DOHH2 (cell line): Measurements from ENCODE around the gene PCSK7.

Experiments used
- H3F3A ChIP-seq: fragments of 200-600 bp; sonication (generic), shearing (Covaris generic); 2 replicates; pipeline ENCODE4 v1.6.0; 2016; ENCODE audit warnings: antibody characterized with exemption, mild to moderate bottlenecking; ENCODE audit not compliant: control insufficient read depth, insufficient read depth
- H3K27ac ChIP-seq: fragments of 200-600 bp; sonication (generic); 2 replicates; pipeline ENCODE4 v1.5.1; 2014; ENCODE audit warnings: low read depth, mild to moderate bottlenecking, low read length, moderate library complexity
- H3K27me3 ChIP-seq: fragments of 200-600 bp; sonication (generic); 2 replicates; pipeline ENCODE4 v1.6.1; 2014; ENCODE audit warnings: mild to moderate bottlenecking, low read length, mixed read lengths; ENCODE audit not compliant: control insufficient read depth
- H3K36me3 ChIP-seq: fragments of 200-600 bp; sonication (generic); 2 replicates; pipeline ENCODE4 v1.6.1; 2014; ENCODE audit warnings: mild to moderate bottlenecking, low read length, moderate library complexity, mixed read lengths; ENCODE audit not compliant: control insufficient read depth
- H3K4me1 ChIP-seq: fragments of 200-600 bp; sonication (generic); 2 replicates; pipeline ENCODE4 v1.6.1; 2014; ENCODE audit warnings: mild to moderate bottlenecking, low read length, mixed read lengths; ENCODE audit not compliant: control insufficient read depth
- H3K4me2 ChIP-seq: fragments of 200-600 bp; sonication (generic); 2 replicates; pipeline ENCODE4 v1.6.0; 2014; ENCODE audit warnings: mild to moderate bottlenecking, low read length, moderate library complexity
- H3K4me3 ChIP-seq: fragments of 200-600 bp; sonication (generic); 2 replicates; pipeline ENCODE4 v1.5.1; 2014; ENCODE audit warnings: mild to moderate bottlenecking, low read length, mixed read lengths
- H3K79me2 ChIP-seq: fragments of 200-600 bp; sonication (generic); 2 replicates; pipeline ENCODE4 v1.6.1; 2014; ENCODE audit warnings: mild to moderate bottlenecking, low read length, mixed read lengths; ENCODE audit not compliant: control insufficient read depth
- H3K9me2 ChIP-seq: fragments of 200-600 bp; sonication (generic); replicated peaks from 2 replicates; pipeline ENCODE4 v1.6.1; 2014; ENCODE audit warnings: mild to moderate bottlenecking, low read length, mixed read lengths; ENCODE audit not compliant: control insufficient read depth
- H3K9me3 ChIP-seq: fragments of 200-600 bp; sonication (generic); 2 replicates; pipeline ENCODE4 v1.6.1; 2014; ENCODE audit warnings: antibody characterized with exemption, low read length, mixed read lengths; ENCODE audit not compliant: control insufficient read depth, insufficient read depth
- H4K20me1 ChIP-seq: fragments of 200-600 bp; sonication (generic); 2 replicates; pipeline ENCODE4 v1.6.0; 2014; ENCODE audit warnings: low read depth, mild to moderate bottlenecking, antibody characterized with exemption, low read length, moderate library complexity; ENCODE audit not compliant: control insufficient read depth, insufficient read depth
- EZH2phosphoT487 ChIP-seq: fragments of 200-600 bp; sonication (generic); IDR thresholded peaks from 2 replicates; pipeline ENCODE4 v1.6.1; 2017; ENCODE audit warnings: borderline replicate concordance, mild to moderate bottlenecking, antibody characterized with exemption, low read length, moderate library complexity, mixed read lengths
- TF ChIP-seq, protein P1 (sequence below): fragments of 200-600 bp; sonication (generic); IDR thresholded peaks from one replicate; pipeline ENCODE4 v1.5.1; 2014; ENCODE audit warnings: antibody characterized with exemption, mild to moderate bottlenecking, low read depth, low read length; ENCODE audit not compliant: poor library complexity, severe bottlenecking

Gene PCSK7

DNA sequence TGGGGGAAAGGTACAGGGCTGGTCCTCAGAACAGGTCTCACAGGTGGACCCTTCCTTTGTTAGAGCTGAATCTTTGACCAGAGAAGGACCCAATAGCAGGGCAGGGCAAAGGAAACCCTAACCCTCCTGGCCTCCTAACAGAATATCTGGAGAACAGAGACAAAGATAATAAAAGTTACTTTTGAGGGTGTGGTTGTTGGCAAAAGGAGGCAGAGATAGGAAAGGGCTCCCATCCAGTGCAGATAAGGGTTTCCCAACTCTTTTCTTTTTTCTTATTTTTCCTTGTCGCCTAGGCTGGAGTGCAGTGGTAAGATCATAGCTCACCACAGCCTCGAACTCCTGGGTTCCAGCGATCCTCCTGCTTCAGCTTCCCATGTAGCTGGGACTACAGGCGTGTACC lies 11.9 kb downstream of the PCSK7 start:
- no peaks in the 10 kb centered on the region for H3K79me2 ChIP-seq
- H3K9me3 ChIP-seq: no peaks in the 10 kb centered on the region
- H3K36me3 ChIP-seq: peaks cover 66% of the 10 kb centered on the region
- H4K20me1 ChIP-seq: no peaks in the 10 kb centered on the region
- H3K27me3 ChIP-seq: no peaks in the 10 kb centered on the region
- H3K4me2 ChIP-seq: no peak overlapping the region
- TF ChIP-seq, protein P1, sequence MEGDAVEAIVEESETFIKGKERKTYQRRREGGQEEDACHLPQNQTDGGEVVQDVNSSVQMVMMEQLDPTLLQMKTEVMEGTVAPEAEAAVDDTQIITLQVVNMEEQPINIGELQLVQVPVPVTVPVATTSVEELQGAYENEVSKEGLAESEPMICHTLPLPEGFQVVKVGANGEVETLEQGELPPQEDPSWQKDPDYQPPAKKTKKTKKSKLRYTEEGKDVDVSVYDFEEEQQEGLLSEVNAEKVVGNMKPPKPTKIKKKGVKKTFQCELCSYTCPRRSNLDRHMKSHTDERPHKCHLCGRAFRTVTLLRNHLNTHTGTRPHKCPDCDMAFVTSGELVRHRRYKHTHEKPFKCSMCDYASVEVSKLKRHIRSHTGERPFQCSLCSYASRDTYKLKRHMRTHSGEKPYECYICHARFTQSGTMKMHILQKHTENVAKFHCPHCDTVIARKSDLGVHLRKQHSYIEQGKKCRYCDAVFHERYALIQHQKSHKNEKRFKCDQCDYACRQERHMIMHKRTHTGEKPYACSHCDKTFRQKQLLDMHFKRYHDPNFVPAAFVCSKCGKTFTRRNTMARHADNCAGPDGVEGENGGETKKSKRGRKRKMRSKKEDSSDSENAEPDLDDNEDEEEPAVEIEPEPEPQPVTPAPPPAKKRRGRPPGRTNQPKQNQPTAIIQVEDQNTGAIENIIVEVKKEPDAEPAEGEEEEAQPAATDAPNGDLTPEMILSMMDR: no peak
- no peak for TF ChIP-seq EZH2phosphoT487
- H3F3A ChIP-seq: no peaks in the 10 kb centered on the region
- no peak overlapping the region for H3K27ac ChIP-seq
- H3K4me1 ChIP-seq: no peaks in the 10 kb centered on the region
- no peak overlapping the region for H3K4me3 ChIP-seq
- no peaks in the 10 kb centered on the region for H3K9me2 ChIP-seq

DNA sequence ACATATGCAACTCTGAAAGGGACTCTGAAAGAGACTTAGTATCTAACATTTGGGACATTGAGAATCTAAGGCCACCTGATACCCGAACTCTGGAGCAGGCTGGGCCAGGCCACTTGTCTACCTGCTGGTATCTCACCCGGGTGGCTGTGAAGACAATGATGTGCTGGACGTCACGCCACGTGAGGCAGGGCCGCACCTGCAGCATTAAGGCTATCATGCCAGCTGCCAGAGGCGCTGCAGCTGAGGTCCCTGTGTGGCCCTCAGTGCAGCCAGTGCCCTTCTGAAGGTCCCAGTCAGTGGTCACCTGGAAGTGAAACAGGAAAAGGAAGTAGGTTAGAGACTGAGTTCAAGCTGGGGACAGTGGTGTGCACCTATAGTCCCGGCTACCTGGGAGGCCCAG lies 12.4 kb downstream of the PCSK7 start:
- H3F3A ChIP-seq: no peaks in the 10 kb centered on the region
- no peaks in the 10 kb centered on the region for H3K9me2 ChIP-seq
- H3K27ac ChIP-seq: no peak overlapping the region
- no peak for TF ChIP-seq EZH2phosphoT487
- TF ChIP-seq, protein P1: no peak
- no peaks in the 10 kb centered on the region for H3K79me2 ChIP-seq
- no peaks in the 10 kb centered on the region for H3K4me1 ChIP-seq
- H3K27me3 ChIP-seq: no peaks in the 10 kb centered on the region
- H3K4me3 ChIP-seq: no peak overlapping the region
- H4K20me1 ChIP-seq: no peaks in the 10 kb centered on the region
- H3K4me2 ChIP-seq: no peak overlapping the region
- H3K9me3 ChIP-seq: no peaks in the 10 kb centered on the region
- H3K36me3 ChIP-seq: peaks cover 69% of the 10 kb centered on the region

DNA sequence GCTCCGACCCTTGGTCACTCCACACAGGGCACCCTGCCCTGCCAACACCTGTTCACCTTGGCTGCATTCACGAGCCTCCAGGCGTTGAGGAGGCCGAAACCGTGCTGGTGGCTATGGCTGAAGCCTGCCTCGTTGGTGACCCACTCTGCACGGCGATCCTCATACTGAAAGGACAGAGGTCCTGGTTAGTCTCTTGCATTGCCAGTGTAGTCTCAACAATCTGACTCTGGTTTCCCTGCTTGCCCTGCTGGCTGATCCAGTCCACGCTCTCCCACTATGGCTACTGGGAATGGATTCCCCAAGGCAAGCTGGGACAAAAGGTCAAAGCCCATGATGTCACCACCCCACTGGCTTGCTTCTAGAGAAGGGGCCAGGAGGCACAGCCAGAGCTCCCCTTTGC lies 12.9 kb downstream of the PCSK7 start:
- Histone ChIP-seq H3K27me3 (no peaks in the 10 kb centered on the region), H3K4me2 (no peak overlapping the region), H3K9me3 (no peaks in the 10 kb centered on the region), H3K4me3 (no peak overlapping the region), H3K9me2 (no peaks in the 10 kb centered on the region), H3F3A (no peaks in the 10 kb centered on the region), H3K27ac (no peak overlapping the region), H3K36me3 (peaks cover 69% of the 10 kb centered on the region), H3K4me1 (no peaks in the 10 kb centered on the region), H3K79me2 (no peaks in the 10 kb centered on the region), H4K20me1 (no peaks in the 10 kb centered on the region)
- TF ChIP-seq, protein P1: no peak
- no peak for TF ChIP-seq EZH2phosphoT487
